MM.1S (cell line): ENCODE data around the gene AAK1.
"Not testable (repeated sequence)": the region's sequence is repeated elsewhere in the genome, so short reads cannot be mapped to it uniquely, and the experiment has no call there.

ENCODE experiments used
- DNase-seq: peaks from one replicate; pipeline ENCODE4 v3.0.0-alpha.2; 2015
- H2AFZ ChIP-seq: fragments of 300-600 bp; sonication (generic); 2 replicates; pipeline ENCODE4 v1.6.0; 2016; ENCODE audit warnings: antibody characterized with exemption, low read length
- H3F3A ChIP-seq: fragments of 300-600 bp; sonication (generic); 2 replicates; pipeline ENCODE4 v1.6.1; 2016; ENCODE audit warnings: mild to moderate bottlenecking, antibody characterized with exemption, low read length, moderate library complexity, mixed read lengths; ENCODE audit not compliant: insufficient read depth
- H3K27ac ChIP-seq: fragments of 300-600 bp; sonication (generic); 2 replicates; pipeline ENCODE4 v1.5.1; 2016; ENCODE audit warnings: mild to moderate bottlenecking, low read length
- H3K27me3 ChIP-seq: fragments of 300-600 bp; sonication (generic); replicated peaks from 2 replicates; pipeline ENCODE4 v1.6.0; 2016; ENCODE audit warnings: low read length; ENCODE audit not compliant: insufficient read depth
- H3K36me3 ChIP-seq: fragments of 300-600 bp; sonication (generic); replicated peaks from 2 replicates; pipeline ENCODE4 v1.6.1; 2016; ENCODE audit warnings: mild to moderate bottlenecking, low read length, mixed read lengths; ENCODE audit not compliant: insufficient read depth
- H3K4me1 ChIP-seq: fragments of 300-600 bp; sonication (generic); 2 replicates; pipeline ENCODE4 v1.6.1; 2016; ENCODE audit warnings: low read length, mixed read lengths
- H3K4me2 ChIP-seq: fragments of 300-600 bp; sonication (generic); 2 replicates; pipeline ENCODE4 v1.6.0; 2016; ENCODE audit warnings: low read depth, low read length
- H3K4me3 ChIP-seq: fragments of 300-600 bp; sonication (generic); 2 replicates; pipeline ENCODE4 v1.5.1; 2016; ENCODE audit warnings: low read length, mixed read lengths
- H3K79me2 ChIP-seq: fragments of 300-600 bp; sonication (generic); 2 replicates; pipeline ENCODE4 v1.6.1; 2016; ENCODE audit warnings: mixed run types, low read length, mixed read lengths
- H3K9ac ChIP-seq: fragments of 300-600 bp; sonication (generic); 2 replicates; pipeline ENCODE4 v1.6.1; 2016; ENCODE audit warnings: low read length, mixed read lengths
- H3K9me2 ChIP-seq: fragments of 300-600 bp; sonication (generic); replicated peaks from 2 replicates; pipeline ENCODE4 v1.6.1; 2016; ENCODE audit warnings: mild to moderate bottlenecking, low read length, mixed read lengths; ENCODE audit not compliant: insufficient read depth
- H3K9me3 ChIP-seq: fragments of 300-600 bp; sonication (generic); replicated peaks from 2 replicates; pipeline ENCODE4 v1.6.1; 2016; ENCODE audit warnings: mild to moderate bottlenecking, low read length, mixed read lengths; ENCODE audit not compliant: insufficient read depth
- H4K20me1 ChIP-seq: fragments of 300-600 bp; sonication (generic); 2 replicates; pipeline ENCODE4 v1.6.1; 2016; ENCODE audit warnings: mild to moderate bottlenecking, low read length, moderate library complexity, mixed read lengths; ENCODE audit not compliant: insufficient read depth
- CTCF ChIP-seq: fragments of 300-600 bp; sonication (generic); IDR thresholded peaks from 2 replicates; pipeline ENCODE4 v1.5.1; 2016; ENCODE audit warnings: antibody characterized with exemption, low read length, mixed read lengths
- EZH2 ChIP-seq: fragments of 300-600 bp; sonication (generic); optimal IDR thresholded peaks from 2 replicates; pipeline ENCODE3; 2017; ENCODE audit warnings: low read depth, mild to moderate bottlenecking, antibody characterized with exemption, low read length, mixed read lengths
- EZH2phosphoT487 ChIP-seq: fragments of 300-600 bp; sonication (generic); IDR thresholded peaks from 2 replicates; pipeline ENCODE4 v1.6.1; 2018; ENCODE audit warnings: antibody characterized with exemption, low read length

The AAK1 gene

GRCh38 chr2:69575926-69576325 is 67.6 kb downstream of the AAK1 start:
- no peaks in the 10 kb centered on the region for H3K36me3 ChIP-seq
- H3F3A ChIP-seq, result no peaks in the 10 kb centered on the region
- no peak overlapping the region for H2AFZ ChIP-seq
- no peaks in the 10 kb centered on the region for H3K4me1 ChIP-seq
- DNase-seq, result no peak
- no peaks in the 10 kb centered on the region for H4K20me1 ChIP-seq
- H3K4me3 ChIP-seq, result no peak overlapping the region
- no peak for TF ChIP-seq EZH2
- no peak for TF ChIP-seq CTCF
- no peak for TF ChIP-seq EZH2phosphoT487
- H3K9me2 ChIP-seq, result no peaks in the 10 kb centered on the region
- H3K4me2 ChIP-seq, result no peak overlapping the region
- no peak overlapping the region for H3K9ac ChIP-seq
- H3K79me2 ChIP-seq, result peaks cover 4% of the 10 kb centered on the region; the same call in 1 of the 2 replicates
- H3K27ac ChIP-seq, result no peak overlapping the region
- no peaks in the 10 kb centered on the region for H3K9me3 ChIP-seq
- no peaks in the 10 kb centered on the region for H3K27me3 ChIP-seq

GRCh38 chr2:69575371-69575770 is 68.2 kb downstream of the AAK1 start:
- H4K20me1 ChIP-seq, H3K4me2 ChIP-seq, H3K79me2 ChIP-seq: not testable (repeated sequence)

GRCh38 chr2:69572641-69573040 is 70.9 kb downstream of the AAK1 start:
- no peak for DNase-seq
- Histone ChIP-seq H3K27me3 (no peaks in the 10 kb centered on the region), H3K4me3 (no peak overlapping the region), H4K20me1 (no peaks in the 10 kb centered on the region), H3K9ac (no peak overlapping the region), H2AFZ (no peak overlapping the region), H3K9me3 (no peaks in the 10 kb centered on the region), H3K9me2 (no peaks in the 10 kb centered on the region), H3K27ac (no peak overlapping the region), H3K4me2 (no peak overlapping the region), H3K79me2 (peaks cover 4% of the 10 kb centered on the region; the same call in 1 of the 2 replicates), H3F3A (no peaks in the 10 kb centered on the region), H3K36me3 (no peaks in the 10 kb centered on the region), H3K4me1 (no peaks in the 10 kb centered on the region)
- TF ChIP-seq EZH2phosphoT487 (no peak), EZH2 (no peak), CTCF (no peak)

More at GRCh38 chr2:69575371-69575770, 68.2 kb downstream of the AAK1 start:
- not testable (repeated sequence) for H3K4me1 ChIP-seq, H3K4me3 ChIP-seq, H3K9me3 ChIP-seq, DNase-seq, H3F3A ChIP-seq, H2AFZ ChIP-seq, H3K27me3 ChIP-seq, H3K9me2 ChIP-seq, H3K9ac ChIP-seq, H3K36me3 ChIP-seq, H3K27ac ChIP-seq

GRCh38 chr2:69571189-69571588 is 72.3 kb downstream of the AAK1 start:
- H3K79me2 ChIP-seq, result peaks cover 4% of the 10 kb centered on the region; the same call in 1 of the 2 replicates
- no peaks in the 10 kb centered on the region for H3K36me3 ChIP-seq
- no peaks in the 10 kb centered on the region for H4K20me1 ChIP-seq
- no peaks in the 10 kb centered on the region for H3K4me1 ChIP-seq
- no peaks in the 10 kb centered on the region for H3K9me2 ChIP-seq
- H3K4me2 ChIP-seq, result no peak overlapping the region
- no peaks in the 10 kb centered on the region for H3K27me3 ChIP-seq
- H3F3A ChIP-seq, result no peaks in the 10 kb centered on the region
- no peak for DNase-seq
- no peak for TF ChIP-seq CTCF
- no peak for TF ChIP-seq EZH2phosphoT487
- TF ChIP-seq EZH2, result no peak
- no peak overlapping the region for H3K4me3 ChIP-seq
- H2AFZ ChIP-seq, result no peak overlapping the region
- no peak overlapping the region for H3K27ac ChIP-seq
- no peak overlapping the region for H3K9ac ChIP-seq
- H3K9me3 ChIP-seq, result no peaks in the 10 kb centered on the region
